Activated T-helper 2 cell treated with anti-CD3 and anti-CD28 coated beads, Interferon-gamma antibody, Interleukin-2, Interleukin-4, amounts not matched to agents 10 μg/mL and 5 μg/mL and 100 μg/mL, durations not matched to agents 14 hours and 24 hours and 36 hours (primary cell): Measurements from ENCODE around the gene CNTN1. TPM values are rescaled to one million over a fixed set of nuclear protein-coding genes. Genes with fewer than 3 reads are reported as not detected.
"Not testable (repeated sequence)": the region's sequence is repeated elsewhere in the genome, so short reads cannot be mapped to it uniquely, and the experiment has no call there.

Experiments
- DNase-seq: peaks from one replicate; pipeline ENCODE4 v3.0.0; 2021; ENCODE audit warnings: low spot score
- H3K27ac Mint-ChIP-seq: one replicate; pipeline ENCODE4 v1.8.0; 2021; ENCODE audit warnings: mixed read lengths
- H3K27me3 Mint-ChIP-seq: one replicate; pipeline ENCODE4 v1.8.0; 2021; ENCODE audit warnings: low read depth, mixed read lengths
- H3K36me3 Mint-ChIP-seq: one replicate; pipeline ENCODE4 v1.8.0; 2021; ENCODE audit warnings: low read depth, mixed read lengths
- H3K4me1 Mint-ChIP-seq: one replicate; pipeline ENCODE4 v1.8.0; 2021; ENCODE audit warnings: low read depth, mixed read lengths
- H3K4me3 Mint-ChIP-seq: one replicate; pipeline ENCODE4 v1.8.0; 2021; ENCODE audit warnings: low read depth, mild to moderate bottlenecking, moderate library complexity, mixed read lengths
- H3K9me3 Mint-ChIP-seq: one replicate; pipeline ENCODE4 v1.8.0; 2021; ENCODE audit warnings: mixed read lengths
- intact Hi-C: fragments of 100-400 bp; cut with micrococcal nuclease; formaldehyde crosslinking; loops from one replicate; pipeline ENCODE4 v1.15.1; 2023
- total RNA-seq: library from RNA; stranded (reverse); gene quantifications from 2 replicates; pipeline ENCODE4 v1.2.3, GENCODE V29; 2022

Gene CNTN1
- total RNA-seq, 1 donor from 2014 or later: not detected

DNA sequence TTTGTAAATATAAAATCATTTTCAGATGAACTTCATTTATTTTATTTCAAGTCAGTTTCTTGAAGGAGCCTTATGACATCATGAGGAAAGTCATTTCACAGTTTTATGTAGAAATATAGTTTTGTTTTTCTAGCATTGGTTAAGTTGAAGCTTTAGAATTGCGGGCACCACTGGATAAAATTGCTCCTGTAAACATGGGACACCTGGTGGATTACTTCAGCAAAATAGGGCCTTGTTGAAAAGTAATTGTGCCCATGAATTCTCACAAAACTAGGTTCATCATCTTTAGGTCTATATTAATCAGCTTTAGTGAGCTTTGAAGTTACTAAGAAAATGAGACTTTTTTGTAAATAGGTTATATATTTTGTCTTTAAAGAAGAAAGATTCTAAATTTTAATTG is 25.3 kb downstream of the CNTN1 start:
- H3K27me3 Mint-ChIP-seq: no peaks in the 10 kb centered on the region
- H3K27ac Mint-ChIP-seq: no peak overlapping the region
- H3K9me3 Mint-ChIP-seq: no peaks in the 10 kb centered on the region
- H3K4me1 Mint-ChIP-seq: no peaks in the 10 kb centered on the region
- intact Hi-C loops: no loop called here
- no peaks in the 10 kb centered on the region for H3K36me3 Mint-ChIP-seq
- DNase-seq: no peak
- no peak overlapping the region for H3K4me3 Mint-ChIP-seq

- no peak overlapping the region for H3K4me3 Mint-ChIP-seq
- H3K27me3 Mint-ChIP-seq: no peaks in the 10 kb centered on the region
- no peaks in the 10 kb centered on the region for H3K4me1 Mint-ChIP-seq
- no peaks in the 10 kb centered on the region for H3K36me3 Mint-ChIP-seq
- intact Hi-C loops: no loop called here
- no peaks in the 10 kb centered on the region for H3K9me3 Mint-ChIP-seq
- no peak for DNase-seq
- no peak overlapping the region for H3K27ac Mint-ChIP-seq
Measured at GRCh38 chr12:40718878-40719372, 26.7 kb downstream of the CNTN1 start.

GRCh38 chr12:40723001-40723400 is 30.8 kb downstream of the CNTN1 start:
- no peaks in the 10 kb centered on the region for H3K27me3 Mint-ChIP-seq
- H3K9me3 Mint-ChIP-seq: no peaks in the 10 kb centered on the region
- no peaks in the 10 kb centered on the region for H3K4me1 Mint-ChIP-seq

DNA sequence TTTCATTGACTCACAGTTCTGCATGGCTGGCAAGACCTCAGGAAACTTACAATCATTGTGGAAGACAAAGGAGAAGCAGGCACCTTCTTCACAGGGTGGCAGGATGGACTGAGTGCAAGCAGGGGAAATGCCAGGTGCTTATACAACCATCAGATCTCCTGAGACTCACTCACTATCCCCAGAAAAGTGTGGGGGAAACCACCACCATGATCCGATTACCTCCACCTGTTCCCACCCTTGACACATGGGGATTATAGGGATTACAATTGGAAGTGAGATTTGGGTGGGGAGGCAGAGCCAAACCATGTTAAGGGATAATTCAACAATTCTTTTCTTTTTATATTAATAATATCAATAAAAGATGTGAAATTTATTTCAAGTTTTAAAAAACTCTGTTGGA is 34.1 kb downstream of the CNTN1 start:
- H3K27me3 Mint-ChIP-seq: no peaks in the 10 kb centered on the region
- no peaks in the 10 kb centered on the region for H3K4me1 Mint-ChIP-seq

More at GRCh38 chr12:40723001-40723400, 30.8 kb downstream of the CNTN1 start:
- Mint-ChIP-seq H3K36me3 (no peaks in the 10 kb centered on the region), H3K4me3 (no peak overlapping the region), H3K27ac (no peak overlapping the region)
- no peak for DNase-seq
- intact Hi-C loops: no loop called here

DNA sequence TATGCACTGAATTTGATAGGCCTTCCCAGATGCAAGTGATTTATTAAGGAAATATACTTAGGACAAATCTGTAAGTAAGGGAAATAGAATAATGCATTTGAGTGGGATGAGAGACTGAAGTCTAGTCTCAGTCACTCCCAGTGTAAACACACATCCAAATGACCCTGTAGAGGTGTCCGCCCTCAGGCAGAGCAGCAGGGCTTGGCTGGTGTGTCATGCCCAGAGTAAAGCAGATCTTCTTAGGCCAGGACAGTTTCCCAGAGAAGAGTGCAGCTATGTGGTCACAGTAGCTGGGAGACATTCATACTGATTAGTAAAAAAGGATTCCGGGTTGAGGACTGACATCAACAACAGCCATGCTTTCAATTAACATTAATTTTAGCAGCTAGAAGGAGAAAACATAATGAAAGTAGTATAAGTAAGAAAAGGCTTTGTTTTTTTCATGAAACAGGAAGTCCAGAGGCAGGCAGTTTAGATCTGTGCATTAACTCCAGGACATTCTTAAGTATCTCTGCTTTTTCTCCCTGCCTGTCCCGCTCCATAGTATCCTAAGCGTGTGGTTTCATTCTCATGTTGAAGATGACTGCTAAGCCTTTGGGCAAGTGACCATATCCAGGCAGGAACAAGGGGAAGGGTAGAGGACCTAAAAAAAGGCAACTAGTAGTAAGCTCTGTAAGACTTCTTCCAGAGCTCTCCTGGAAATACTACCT is 35.7 kb downstream of the CNTN1 start:
- no peaks in the 10 kb centered on the region for H3K4me1 Mint-ChIP-seq

More for the DNA sequence above, 34.1 kb downstream of the CNTN1 start:
- no peak for DNase-seq
- Mint-ChIP-seq H3K4me3 (no peak overlapping the region), H3K9me3 (no peaks in the 10 kb centered on the region), H3K36me3 (no peaks in the 10 kb centered on the region), H3K27ac (no peak overlapping the region)
- intact Hi-C loops: no loop called here

DNA sequence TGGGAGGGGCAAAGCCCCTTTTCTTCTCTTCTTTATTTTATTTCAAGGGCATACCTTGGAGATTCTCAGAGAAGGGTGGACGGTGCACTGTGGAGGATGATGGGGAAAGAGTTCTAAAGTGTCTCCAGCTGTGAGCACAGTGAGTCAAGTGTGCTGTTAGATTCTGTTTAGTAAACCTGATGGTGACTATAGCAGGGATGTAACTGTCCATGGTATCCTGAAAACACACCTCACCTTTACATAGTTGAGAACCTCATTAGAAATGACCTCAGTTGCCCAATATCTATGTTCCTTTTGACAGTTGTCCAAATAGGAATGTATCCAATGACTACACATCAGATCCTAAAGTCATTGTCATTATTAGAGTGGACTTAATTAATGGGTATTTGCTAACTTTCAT is 38.0 kb downstream of the CNTN1 start:
- Mint-ChIP-seq H3K4me3 (no peak overlapping the region), H3K9me3 (no peaks in the 10 kb centered on the region), H3K36me3 (no peaks in the 10 kb centered on the region), H3K4me1 (no peaks in the 10 kb centered on the region), H3K27ac (no peak overlapping the region), H3K27me3 (no peaks in the 10 kb centered on the region)
- no peak for DNase-seq
- intact Hi-C loops: no loop called here

More for the DNA sequence above, 35.7 kb downstream of the CNTN1 start:
- no peak for DNase-seq
- no peaks in the 10 kb centered on the region for H3K27me3 Mint-ChIP-seq
- intact Hi-C loops: no loop called here
- no peak overlapping the region for H3K4me3 Mint-ChIP-seq
- no peaks in the 10 kb centered on the region for H3K36me3 Mint-ChIP-seq
- no peak overlapping the region for H3K27ac Mint-ChIP-seq
- no peaks in the 10 kb centered on the region for H3K9me3 Mint-ChIP-seq

GRCh38 chr12:40733871-40734270 is 41.6 kb downstream of the CNTN1 start:
- no peak for DNase-seq
- Mint-ChIP-seq H3K4me1 (no peaks in the 10 kb centered on the region), H3K9me3 (no peaks in the 10 kb centered on the region), H3K27me3 (no peaks in the 10 kb centered on the region), H3K4me3 (no peak overlapping the region), H3K36me3 (no peaks in the 10 kb centered on the region), H3K27ac (no peak overlapping the region)
- intact Hi-C loops: no loop called here

DNA sequence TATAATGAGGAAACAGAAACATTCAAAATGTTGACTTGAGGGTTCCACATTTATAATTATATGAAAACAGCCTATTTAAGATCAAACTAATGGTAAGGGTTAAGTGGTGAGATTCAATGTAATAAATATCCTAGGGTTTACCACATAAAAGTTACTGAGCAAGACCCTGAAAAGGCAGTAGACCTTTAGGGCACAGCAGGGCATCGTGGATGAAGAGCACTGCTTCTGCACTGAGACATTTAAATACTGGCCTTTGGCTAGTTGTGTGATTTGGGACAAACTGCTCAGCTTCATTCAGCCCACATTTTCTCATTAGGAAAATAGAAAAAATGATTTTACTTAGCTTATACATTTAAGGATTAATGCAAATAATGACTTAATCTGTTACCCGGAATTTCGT is 42.0 kb downstream of the CNTN1 start:
- H3K27me3 Mint-ChIP-seq: no peaks in the 10 kb centered on the region
- no peak overlapping the region for H3K27ac Mint-ChIP-seq
- no peaks in the 10 kb centered on the region for H3K4me1 Mint-ChIP-seq
- DNase-seq: no peak
- H3K9me3 Mint-ChIP-seq: no peaks in the 10 kb centered on the region
- H3K4me3 Mint-ChIP-seq: no peak overlapping the region
- intact Hi-C loops: no loop called here
- H3K36me3 Mint-ChIP-seq: no peaks in the 10 kb centered on the region

- Mint-ChIP-seq H3K9me3 (no peaks in the 10 kb centered on the region), H3K27ac (no peak overlapping the region)
Measured at GRCh38 chr12:40735551-40736230, 43.5 kb downstream of the CNTN1 start.

GRCh38 chr12:40737416-40737815 is 45.2 kb downstream of the CNTN1 start:
- H3K4me1 Mint-ChIP-seq, intact Hi-C loops, DNase-seq, H3K9me3 Mint-ChIP-seq, H3K4me3 Mint-ChIP-seq, H3K36me3 Mint-ChIP-seq, H3K27me3 Mint-ChIP-seq, H3K27ac Mint-ChIP-seq: not testable (repeated sequence)

More at GRCh38 chr12:40735551-40736230, 43.5 kb downstream of the CNTN1 start:
- Mint-ChIP-seq H3K27me3 (no peaks in the 10 kb centered on the region), H3K36me3 (no peaks in the 10 kb centered on the region), H3K4me3 (no peak overlapping the region), H3K4me1 (no peaks in the 10 kb centered on the region)
- DNase-seq: no peak
- intact Hi-C loops: no loop called here

DNA sequence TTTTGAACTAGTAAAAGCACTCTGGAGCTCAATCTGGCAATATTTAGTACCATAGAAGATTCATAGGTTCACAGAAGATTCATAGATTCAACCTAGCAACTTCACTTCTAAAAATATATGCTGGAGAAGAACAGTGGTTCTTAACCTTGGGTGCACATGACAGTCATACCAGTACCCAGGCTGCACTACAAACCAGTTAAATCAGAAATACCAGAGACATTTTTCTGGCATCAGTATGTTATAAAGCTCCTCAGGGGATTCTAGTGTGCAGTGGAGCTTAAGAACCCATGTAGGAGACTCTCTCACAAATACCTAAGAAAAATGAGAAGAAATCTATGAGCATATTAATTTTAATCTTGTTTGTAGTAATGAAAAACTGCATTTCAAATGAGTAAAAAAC is 46.6 kb downstream of the CNTN1 start:
- Mint-ChIP-seq H3K27ac (no peak overlapping the region), H3K36me3 (no peaks in the 10 kb centered on the region), H3K9me3 (no peaks in the 10 kb centered on the region), H3K4me3 (no peak overlapping the region), H3K4me1 (no peaks in the 10 kb centered on the region), H3K27me3 (no peaks in the 10 kb centered on the region)
- DNase-seq: no peak
- intact Hi-C loops: no loop called here

DNA sequence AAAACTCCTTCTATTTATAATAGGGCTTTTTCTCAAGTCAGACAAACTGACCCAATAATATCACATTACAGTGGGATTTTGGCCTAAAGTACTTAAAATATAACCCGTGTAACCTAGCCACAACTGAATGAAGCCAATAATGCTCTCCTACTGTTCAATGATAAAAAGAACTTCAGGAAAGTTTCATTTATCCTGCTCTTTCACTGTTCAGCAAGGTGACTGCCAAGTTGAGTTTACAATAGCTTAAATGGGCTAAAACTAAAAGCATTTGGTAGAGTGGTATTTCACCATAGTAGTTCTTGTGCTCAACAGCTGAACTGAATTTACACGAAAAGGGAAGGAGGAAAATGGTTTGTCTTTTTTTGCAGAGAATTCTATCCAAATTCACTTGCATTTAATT is 49.8 kb downstream of the CNTN1 start:
- H3K4me3 Mint-ChIP-seq: no peak overlapping the region
- H3K9me3 Mint-ChIP-seq: no peaks in the 10 kb centered on the region
- H3K27ac Mint-ChIP-seq: no peak overlapping the region
- intact Hi-C loops: no loop called here
- DNase-seq: no peak
- H3K36me3 Mint-ChIP-seq: no peaks in the 10 kb centered on the region
- no peaks in the 10 kb centered on the region for H3K4me1 Mint-ChIP-seq
- H3K27me3 Mint-ChIP-seq: no peaks in the 10 kb centered on the region

- Mint-ChIP-seq H3K27ac (no peak overlapping the region), H3K9me3 (no peaks in the 10 kb centered on the region), H3K36me3 (no peaks in the 10 kb centered on the region), H3K27me3 (no peaks in the 10 kb centered on the region), H3K4me3 (no peak overlapping the region), H3K4me1 (no peaks in the 10 kb centered on the region)
- intact Hi-C loops: no loop called here
- DNase-seq: no peak
Measured at GRCh38 chr12:40745386-40745785, 53.1 kb downstream of the CNTN1 start.
